Adipocyte (in vitro differentiated cells): ENCODE measurements around the gene GLG1.

ENCODE experiments used
- DNase-seq: peaks from one replicate; pipeline ENCODE4 v3.0.0-alpha.2; 2015; ENCODE audit warnings: low read depth
- H3K27me3 ChIP-seq: replicated peaks from 2 replicates; pipeline ENCODE4 v1.7.0; 2013; ENCODE audit warnings: mild to moderate bottlenecking, low read length, moderate library complexity; ENCODE audit not compliant: control insufficient read depth, insufficient read depth
- H3K36me3 ChIP-seq: 2 replicates; pipeline ENCODE4 v1.7.0; 2013; ENCODE audit warnings: low read length, mild to moderate bottlenecking, moderate library complexity; ENCODE audit not compliant: control insufficient read depth, insufficient read depth, severe bottlenecking
- H3K4me1 ChIP-seq: 2 replicates; pipeline ENCODE4 v1.7.0; 2013; ENCODE audit warnings: mild to moderate bottlenecking, low read length, moderate library complexity; ENCODE audit not compliant: control insufficient read depth, insufficient read depth
- H3K4me3 ChIP-seq: 2 replicates; pipeline ENCODE4 v1.7.0; 2013; ENCODE audit warnings: mild to moderate bottlenecking, low read length, moderate library complexity
- H3K9ac ChIP-seq: 2 replicates; pipeline ENCODE4 v1.7.0; 2013; ENCODE audit warnings: mild to moderate bottlenecking, low read length, moderate library complexity
- H3K9me3 ChIP-seq: 2 replicates; pipeline ENCODE4 v1.7.0; 2013; ENCODE audit warnings: mild to moderate bottlenecking, low read length, moderate library complexity; ENCODE audit not compliant: control insufficient read depth

GLG1 gene

GRCh38 chr16:74627506-74628220, 20.7 kb upstream of the GLG1 start:
- H3K4me3 ChIP-seq, result no peak overlapping the region
- no peak overlapping the region for H3K9ac ChIP-seq
- DNase-seq, result no peak
- H3K9me3 ChIP-seq, result no peaks in the 10 kb centered on the region
- H3K27me3 ChIP-seq, result no peaks in the 10 kb centered on the region
- H3K4me1 ChIP-seq, result peaks cover 17% of the 10 kb centered on the region
- H3K36me3 ChIP-seq, result peaks cover 92% of the 10 kb centered on the region

- H3K9ac ChIP-seq, result no peak overlapping the region
- H3K9me3 ChIP-seq, result no peaks in the 10 kb centered on the region
- peaks cover 92% of the 10 kb centered on the region for H3K36me3 ChIP-seq
- peak; percentile 4 for DNase-seq
- no peaks in the 10 kb centered on the region for H3K27me3 ChIP-seq
- H3K4me1 ChIP-seq, result peaks cover 17% of the 10 kb centered on the region
- H3K4me3 ChIP-seq, result no peak overlapping the region
Measured at GRCh38 chr16:74626741-74627416, 20.0 kb upstream of the GLG1 start.

- no peaks in the 10 kb centered on the region for H3K9me3 ChIP-seq
- DNase-seq, result no peak
- H3K9ac ChIP-seq, result no peak overlapping the region
- no peaks in the 10 kb centered on the region for H3K27me3 ChIP-seq
- H3K4me3 ChIP-seq, result no peak overlapping the region
- peaks cover 17% of the 10 kb centered on the region for H3K4me1 ChIP-seq
- H3K36me3 ChIP-seq, result peaks cover 86% of the 10 kb centered on the region
Measured at GRCh38 chr16:74625500-74626350, 18.8 kb upstream of the GLG1 start.

GRCh38 chr16:74623839-74624235, 16.9 kb upstream of the GLG1 start:
- no peak for DNase-seq
- H3K27me3 ChIP-seq, result no peaks in the 10 kb centered on the region
- no peak overlapping the region for H3K4me3 ChIP-seq
- H3K4me1 ChIP-seq, result peaks cover 17% of the 10 kb centered on the region
- no peak overlapping the region for H3K9ac ChIP-seq
- H3K36me3 ChIP-seq, result peaks cover 68% of the 10 kb centered on the region
- no peaks in the 10 kb centered on the region for H3K9me3 ChIP-seq

- peaks cover 17% of the 10 kb centered on the region for H3K4me1 ChIP-seq
- peaks cover 62% of the 10 kb centered on the region for H3K36me3 ChIP-seq
- H3K27me3 ChIP-seq, result no peaks in the 10 kb centered on the region
- H3K4me3 ChIP-seq, result no peak overlapping the region
- no peak overlapping the region for H3K9ac ChIP-seq
- H3K9me3 ChIP-seq, result no peaks in the 10 kb centered on the region
- peak; percentile 81 for DNase-seq
Measured at GRCh38 chr16:74623214-74623838, 16.4 kb upstream of the GLG1 start.

GRCh38 chr16:74622005-74622404, 15.1 kb upstream of the GLG1 start:
- H3K4me1 ChIP-seq, result peaks cover 6% of the 10 kb centered on the region
- H3K9ac ChIP-seq, result no peak overlapping the region
- H3K27me3 ChIP-seq, result no peaks in the 10 kb centered on the region
- H3K4me3 ChIP-seq, result no peak overlapping the region
- H3K9me3 ChIP-seq, result no peaks in the 10 kb centered on the region
- no peak for DNase-seq
- H3K36me3 ChIP-seq, result peaks cover 54% of the 10 kb centered on the region

- H3K9ac ChIP-seq, result no peak overlapping the region
- H3K36me3 ChIP-seq, result peaks cover 10% of the 10 kb centered on the region
- H3K4me1 ChIP-seq, result peaks cover 3% of the 10 kb centered on the region
- no peak overlapping the region for H3K4me3 ChIP-seq
- DNase-seq, result no peak
- no peaks in the 10 kb centered on the region for H3K27me3 ChIP-seq
- no peaks in the 10 kb centered on the region for H3K9me3 ChIP-seq
Measured at GRCh38 chr16:74617206-74617788, 10.4 kb upstream of the GLG1 start.

- Histone ChIP-seq H3K27me3 (no peaks in the 10 kb centered on the region), H3K4me1 (peaks cover 16% of the 10 kb centered on the region), H3K36me3 (no peaks in the 10 kb centered on the region), H3K9ac (no peak overlapping the region), H3K9me3 (no peaks in the 10 kb centered on the region), H3K4me3 (no peak overlapping the region)
- peak; percentile 52 for DNase-seq
Measured at GRCh38 chr16:74611721-74612120, 4.8 kb upstream of the GLG1 start.

GRCh38 chr16:74608944-74609343, 2.0 kb upstream of the GLG1 start:
- Histone ChIP-seq H3K9me3 (no peaks in the 10 kb centered on the region), H3K36me3 (no peaks in the 10 kb centered on the region), H3K9ac (no peak overlapping the region), H3K4me1 (peaks cover 33% of the 10 kb centered on the region), H3K27me3 (no peaks in the 10 kb centered on the region), H3K4me3 (no peak overlapping the region)
- DNase-seq, result no peak

- Histone ChIP-seq H3K4me1 (peaks cover 39% of the 10 kb centered on the region), H3K27me3 (no peaks in the 10 kb centered on the region), H3K9ac (no peak overlapping the region), H3K36me3 (no peaks in the 10 kb centered on the region), H3K9me3 (no peaks in the 10 kb centered on the region), H3K4me3 (no peak overlapping the region)
- DNase-seq, result no peak
Measured at GRCh38 chr16:74608381-74608780, 1.5 kb upstream of the GLG1 start.
